Activated naive CD8-positive, alpha-beta T cell treated with anti-CD3 and anti-CD28 coated beads for 36 hours (primary cell): ENCODE data around the gene ARL3. TPM values are rescaled to one million over a fixed set of nuclear protein-coding genes. Genes with fewer than 3 reads are reported as not detected.

Source experiments
- DNase-seq: peaks from one replicate; pipeline ENCODE4 v3.0.0; 2021
- H3K27ac Mint-ChIP-seq: one replicate; pipeline ENCODE4 v1.8.0; 2022; ENCODE audit warnings: mild to moderate bottlenecking, moderate library complexity, mixed read lengths
- H3K27me3 Mint-ChIP-seq: one replicate; pipeline ENCODE4 v1.8.0; 2022; ENCODE audit warnings: mild to moderate bottlenecking, mixed read lengths
- H3K36me3 Mint-ChIP-seq: one replicate; pipeline ENCODE4 v1.8.0; 2021; ENCODE audit warnings: mild to moderate bottlenecking, mixed read lengths
- H3K4me1 Mint-ChIP-seq: one replicate; pipeline ENCODE4 v1.8.0; 2021; ENCODE audit warnings: mixed read lengths
- H3K4me3 Mint-ChIP-seq: one replicate; pipeline ENCODE4 v1.8.0; 2022; ENCODE audit warnings: mild to moderate bottlenecking, moderate library complexity, mixed read lengths
- H3K9me3 Mint-ChIP-seq: one replicate; pipeline ENCODE4 v1.8.0; 2022; ENCODE audit warnings: mixed read lengths
- total RNA-seq, 2 experiments: library from RNA; stranded (reverse); gene quantifications; one replicate each; pipeline ENCODE4 v1.2.3, GENCODE V29; 2021

The ARL3 gene
- total RNA-seq, 2 experiments from 2014 or later = 5.7 to 6.2 TPM

GRCh38 chr10:102641402-102641801 is 72.8 kb downstream of the ARL3 start:
- no peaks in the 10 kb centered on the region for H3K9me3 Mint-ChIP-seq
- peaks cover 7% of the 10 kb centered on the region for H3K36me3 Mint-ChIP-seq
- no peak for DNase-seq

GRCh38 chr10:102639537-102639936 is 74.7 kb downstream of the ARL3 start:
- Mint-ChIP-seq H3K27ac (no peak overlapping the region), H3K4me1 (peaks cover 21% of the 10 kb centered on the region), H3K9me3 (no peaks in the 10 kb centered on the region), H3K27me3 (no peaks in the 10 kb centered on the region), H3K36me3 (no peaks in the 10 kb centered on the region), H3K4me3 (no peak overlapping the region)
- DNase-seq = no peak

More at GRCh38 chr10:102641402-102641801, 72.8 kb downstream of the ARL3 start:
- peaks cover 9% of the 10 kb centered on the region for H3K4me1 Mint-ChIP-seq
- H3K4me3 Mint-ChIP-seq = peak overlapping the region; percentile 87
- H3K27me3 Mint-ChIP-seq = no peaks in the 10 kb centered on the region
- peak overlapping the region; percentile 93 for H3K27ac Mint-ChIP-seq

- Mint-ChIP-seq H3K27ac (peak overlapping the region; percentile 72), H3K27me3 (no peaks in the 10 kb centered on the region), H3K4me1 (peaks cover 40% of the 10 kb centered on the region), H3K4me3 (no peak overlapping the region), H3K9me3 (no peaks in the 10 kb centered on the region), H3K36me3 (no peaks in the 10 kb centered on the region)
- DNase-seq = no peak
These were observed 78.8 kb downstream of the ARL3 start for GRCh38 chr10:102635377-102635776.

GRCh38 chr10:102634686-102635085 is 79.5 kb downstream of the ARL3 start:
- no peaks in the 10 kb centered on the region for H3K36me3 Mint-ChIP-seq
- DNase-seq = no peak
- H3K27ac Mint-ChIP-seq = peak overlapping the region; percentile 72
- no peaks in the 10 kb centered on the region for H3K9me3 Mint-ChIP-seq
- peaks cover 40% of the 10 kb centered on the region for H3K4me1 Mint-ChIP-seq
- no peaks in the 10 kb centered on the region for H3K27me3 Mint-ChIP-seq
- H3K4me3 Mint-ChIP-seq = no peak overlapping the region

DNA sequence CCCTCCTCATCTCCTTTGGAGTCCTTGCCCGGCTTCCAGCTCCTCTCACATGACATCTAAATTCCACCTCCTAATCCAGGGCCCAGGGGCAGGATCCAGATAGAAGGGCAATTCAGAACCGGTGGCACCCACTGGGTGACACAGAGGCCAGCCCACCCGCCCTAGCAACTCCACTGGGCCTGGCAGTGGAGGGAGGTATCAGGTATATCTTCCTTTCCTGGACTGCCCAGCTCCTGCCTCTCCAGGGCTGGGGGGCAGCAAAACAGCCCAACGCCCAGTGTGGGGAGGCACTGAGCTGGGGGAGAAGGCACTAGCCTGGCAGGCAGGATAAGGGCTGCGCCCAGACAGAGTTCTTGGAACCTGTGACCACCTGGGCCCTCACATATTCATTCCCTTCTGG is 80.3 kb downstream of the ARL3 start:
- Mint-ChIP-seq H3K27me3 (no peaks in the 10 kb centered on the region), H3K36me3 (no peaks in the 10 kb centered on the region), H3K9me3 (no peaks in the 10 kb centered on the region), H3K4me3 (peak overlapping the region; percentile 22), H3K4me1 (peaks cover 40% of the 10 kb centered on the region), H3K27ac (peak overlapping the region; percentile 87)
- no peak for DNase-seq

DNA sequence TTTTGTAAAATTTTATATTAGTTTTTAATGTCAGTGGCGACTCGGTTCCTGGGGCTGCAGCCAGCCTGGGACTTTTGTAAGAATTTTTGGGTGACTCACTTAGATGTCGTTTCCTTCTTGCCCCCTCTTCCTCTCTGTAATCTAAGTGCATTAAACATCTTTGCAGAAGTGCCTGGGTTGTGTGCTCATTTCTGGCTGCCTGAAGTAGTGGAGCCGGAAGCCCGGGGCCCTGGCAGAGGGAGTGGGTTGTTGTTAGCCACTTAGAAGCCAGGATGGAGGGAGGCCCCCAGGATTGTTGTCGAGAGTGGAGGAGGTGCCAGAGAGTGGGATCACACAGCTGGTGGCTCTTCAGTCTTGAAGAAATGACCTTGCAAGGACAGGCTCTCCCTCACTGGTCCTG is 80.9 kb downstream of the ARL3 start:
- H3K27ac Mint-ChIP-seq = peak overlapping the region; percentile 87
- H3K4me3 Mint-ChIP-seq = peak overlapping the region; percentile 60
- peak; percentile 53 for DNase-seq
- H3K9me3 Mint-ChIP-seq = no peaks in the 10 kb centered on the region
- peaks cover 40% of the 10 kb centered on the region for H3K4me1 Mint-ChIP-seq
- H3K27me3 Mint-ChIP-seq = no peaks in the 10 kb centered on the region
- no peaks in the 10 kb centered on the region for H3K36me3 Mint-ChIP-seq

GRCh38 chr10:102632394-102633111 is 81.6 kb downstream of the ARL3 start:
- no peak for DNase-seq
- no peaks in the 10 kb centered on the region for H3K27me3 Mint-ChIP-seq
- H3K9me3 Mint-ChIP-seq = no peaks in the 10 kb centered on the region
- peaks cover 40% of the 10 kb centered on the region for H3K4me1 Mint-ChIP-seq
- H3K36me3 Mint-ChIP-seq = no peaks in the 10 kb centered on the region
- no peak overlapping the region for H3K4me3 Mint-ChIP-seq
- H3K27ac Mint-ChIP-seq = peak overlapping the region; percentile 87

DNA sequence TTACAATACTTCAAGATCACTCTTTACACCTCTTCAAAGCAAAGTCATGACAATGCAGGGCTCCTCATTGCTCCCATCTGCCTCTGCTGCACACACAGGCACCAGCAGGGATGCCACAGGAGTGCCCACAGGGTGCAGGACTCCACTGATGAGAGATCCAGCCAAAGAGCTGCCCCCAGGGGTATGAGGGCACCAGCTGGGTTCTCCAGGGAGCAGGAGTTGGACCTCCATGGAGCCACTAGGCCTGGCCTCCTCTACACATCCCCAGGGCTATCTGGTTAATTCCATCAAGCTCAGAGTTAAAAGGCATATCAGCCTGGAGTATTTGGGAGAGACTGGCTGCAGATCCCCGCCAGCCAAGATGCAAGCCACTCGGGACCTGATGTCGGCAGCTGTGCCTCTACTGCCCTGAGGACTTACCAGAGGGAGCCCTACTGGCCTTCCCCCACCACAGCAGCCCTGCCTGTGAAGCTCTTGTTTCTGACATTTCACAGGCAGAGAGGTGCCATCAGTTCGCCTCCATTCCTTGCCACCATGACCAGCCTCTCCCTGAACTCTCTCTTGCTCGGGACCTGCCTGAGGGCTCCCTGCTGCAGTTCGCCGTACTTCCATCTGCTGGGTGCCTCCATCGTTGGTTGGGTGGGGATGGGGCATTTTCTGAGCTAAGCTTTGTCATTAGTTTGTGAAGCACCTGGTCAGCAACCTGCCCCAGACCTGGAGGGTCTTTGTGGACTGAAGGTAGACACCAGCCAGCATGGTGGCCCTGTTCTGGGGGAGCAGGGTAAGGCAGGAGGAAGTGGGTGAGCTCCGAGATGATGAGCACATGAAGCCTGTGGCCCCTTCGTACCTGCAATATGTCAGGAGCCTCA is 82.4 kb downstream of the ARL3 start:
- Mint-ChIP-seq H3K36me3 (no peaks in the 10 kb centered on the region), H3K9me3 (no peaks in the 10 kb centered on the region), H3K27me3 (no peaks in the 10 kb centered on the region), H3K4me3 (no peak overlapping the region), H3K27ac (peak overlapping the region; percentile 44), H3K4me1 (peaks cover 40% of the 10 kb centered on the region)
- DNase-seq = no peak

- Mint-ChIP-seq H3K36me3 (no peaks in the 10 kb centered on the region), H3K27me3 (no peaks in the 10 kb centered on the region), H3K27ac (no peak overlapping the region), H3K4me1 (peaks cover 37% of the 10 kb centered on the region), H3K9me3 (no peaks in the 10 kb centered on the region), H3K4me3 (no peak overlapping the region)
- no peak for DNase-seq
These were observed 83.5 kb downstream of the ARL3 start for GRCh38 chr10:102630663-102631062.

DNA sequence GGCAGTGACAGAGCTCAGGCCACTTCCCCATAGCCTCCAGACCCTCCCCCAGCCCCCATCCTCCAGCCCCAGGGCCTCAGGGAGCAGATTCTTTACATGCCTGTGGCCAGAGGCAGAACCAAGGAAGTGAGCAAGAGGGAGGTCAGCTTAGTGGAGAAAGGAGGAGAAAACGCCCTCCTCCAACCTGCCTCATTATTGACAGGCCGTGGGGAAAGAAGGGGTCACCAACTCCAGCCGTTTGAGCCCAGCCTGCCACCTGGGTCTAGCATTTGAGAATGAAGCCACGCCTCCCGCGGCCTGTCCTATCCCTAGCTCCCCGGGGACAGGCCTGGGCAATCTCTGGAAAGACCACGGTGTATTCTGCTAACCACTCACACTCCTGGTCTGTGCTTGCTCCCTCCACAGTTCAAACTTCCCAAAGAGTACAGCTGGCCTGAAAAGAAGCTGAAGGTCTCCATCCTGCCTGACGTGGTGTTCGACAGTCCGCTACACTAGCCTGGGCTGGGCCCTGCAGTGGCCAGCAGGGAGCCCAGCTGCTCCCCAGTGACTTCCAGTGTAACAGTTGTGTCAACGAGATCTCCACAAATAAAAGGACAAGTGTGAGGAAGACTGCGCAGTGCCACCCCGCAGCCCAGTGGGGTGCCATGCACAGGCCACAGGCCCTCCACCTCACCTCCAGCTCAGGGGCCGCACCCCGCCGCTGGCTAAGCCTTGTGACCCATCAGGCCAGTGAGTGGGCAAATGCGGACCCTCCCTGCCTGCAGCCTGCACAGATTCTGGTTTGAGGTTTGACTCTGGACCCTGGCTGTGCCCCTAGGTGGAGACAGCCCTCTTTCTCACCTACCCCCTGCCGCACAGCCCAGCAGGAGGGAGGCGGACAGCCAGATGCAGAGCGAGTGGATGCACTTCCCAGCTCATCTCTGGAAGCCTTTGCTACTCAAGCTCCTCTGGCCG is 84.3 kb downstream of the ARL3 start:
- Mint-ChIP-seq H3K36me3 (no peaks in the 10 kb centered on the region), H3K4me1 (peaks cover 30% of the 10 kb centered on the region), H3K4me3 (no peak overlapping the region), H3K27ac (no peak overlapping the region), H3K9me3 (no peaks in the 10 kb centered on the region), H3K27me3 (no peaks in the 10 kb centered on the region)
- no peak for DNase-seq

GRCh38 chr10:102628451-102628911 is 85.7 kb downstream of the ARL3 start:
- Mint-ChIP-seq H3K9me3 (no peaks in the 10 kb centered on the region), H3K27ac (no peak overlapping the region), H3K4me3 (no peak overlapping the region), H3K4me1 (peaks cover 19% of the 10 kb centered on the region), H3K36me3 (no peaks in the 10 kb centered on the region), H3K27me3 (no peaks in the 10 kb centered on the region)
- DNase-seq = no peak

- Mint-ChIP-seq H3K36me3 (no peaks in the 10 kb centered on the region), H3K27ac (no peak overlapping the region), H3K9me3 (no peaks in the 10 kb centered on the region), H3K4me1 (peaks cover 12% of the 10 kb centered on the region), H3K27me3 (no peaks in the 10 kb centered on the region), H3K4me3 (no peak overlapping the region)
- DNase-seq = no peak
These were observed 86.4 kb downstream of the ARL3 start for GRCh38 chr10:102627736-102628293.

DNA sequence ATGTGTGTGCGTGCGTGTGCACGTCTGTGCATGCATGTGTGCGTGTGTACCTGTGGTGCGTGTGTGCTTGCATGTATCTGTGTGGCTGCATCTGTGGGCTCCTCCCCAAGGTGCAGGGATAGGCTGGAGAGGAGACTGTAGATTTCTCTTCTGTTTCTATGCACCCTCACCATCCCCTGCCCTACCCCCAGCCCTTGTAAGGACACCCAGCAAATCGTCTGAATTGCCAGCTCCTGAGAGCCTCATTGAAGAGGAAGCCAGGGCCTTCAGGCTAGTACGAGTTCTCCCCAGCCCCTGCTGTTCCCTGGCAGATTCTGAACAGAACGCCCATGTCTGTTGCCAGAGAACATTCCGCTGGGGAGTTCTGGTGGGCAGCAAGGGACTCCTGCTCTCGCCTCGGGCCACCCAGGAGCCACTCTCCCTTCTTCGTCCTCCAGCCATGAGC is 86.9 kb downstream of the ARL3 start:
- no peaks in the 10 kb centered on the region for H3K36me3 Mint-ChIP-seq
- H3K27ac Mint-ChIP-seq = no peak overlapping the region
- no peak overlapping the region for H3K4me3 Mint-ChIP-seq
- DNase-seq = no peak
- no peaks in the 10 kb centered on the region for H3K27me3 Mint-ChIP-seq
- H3K9me3 Mint-ChIP-seq = no peaks in the 10 kb centered on the region
- H3K4me1 Mint-ChIP-seq = peaks cover 8% of the 10 kb centered on the region

GRCh38 chr10:102626026-102626685 is 88.0 kb downstream of the ARL3 start:
- no peaks in the 10 kb centered on the region for H3K9me3 Mint-ChIP-seq
- peaks cover 1% of the 10 kb centered on the region for H3K4me1 Mint-ChIP-seq
- H3K36me3 Mint-ChIP-seq = no peaks in the 10 kb centered on the region
- no peaks in the 10 kb centered on the region for H3K27me3 Mint-ChIP-seq
- no peak overlapping the region for H3K4me3 Mint-ChIP-seq
- H3K27ac Mint-ChIP-seq = no peak overlapping the region
- no peak for DNase-seq
